Left forelimb (tissue), 1 donor: ENCODE measurements around the gene MRPL53.
"Not testable (repeated sequence)": the region's sequence is repeated elsewhere in the genome, so short reads cannot be mapped to it uniquely, and the experiment has no call there.

Experiments
- DNase-seq: peaks from one replicate; pipeline ENCODE4 v3.0.0-alpha.2; 2018; ENCODE audit warnings: low spot score

MRPL53 gene

DNA sequence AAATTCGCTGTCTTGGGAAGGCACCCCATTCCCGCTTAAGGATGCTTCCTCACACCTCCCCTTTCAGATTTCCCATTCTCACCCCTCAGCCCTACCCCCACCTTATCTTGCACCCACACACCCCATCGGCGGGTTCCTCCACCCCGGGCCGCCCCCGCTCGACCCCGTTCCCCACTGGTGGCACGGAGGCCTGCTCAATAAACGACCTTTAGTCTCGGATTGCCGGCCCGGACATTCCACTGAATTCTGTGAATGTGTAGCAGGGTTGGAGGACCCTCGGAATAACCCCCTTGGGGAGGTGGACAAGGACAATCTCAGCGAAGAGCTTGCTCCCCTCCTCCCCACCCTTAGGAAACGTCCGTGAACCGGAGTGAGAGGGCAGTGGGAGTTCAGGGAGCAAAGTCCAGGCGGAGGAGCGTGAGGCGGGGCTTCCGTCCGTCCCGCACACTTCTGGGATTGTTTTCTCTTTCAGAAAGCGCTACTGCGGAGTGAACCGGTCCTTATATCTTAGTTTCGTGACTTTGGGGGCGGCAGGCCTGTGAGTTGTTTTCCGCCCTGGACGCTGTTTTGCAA lies 29.8 kb upstream of the MRPL53 start:
- DNase-seq, result no peak

DNA sequence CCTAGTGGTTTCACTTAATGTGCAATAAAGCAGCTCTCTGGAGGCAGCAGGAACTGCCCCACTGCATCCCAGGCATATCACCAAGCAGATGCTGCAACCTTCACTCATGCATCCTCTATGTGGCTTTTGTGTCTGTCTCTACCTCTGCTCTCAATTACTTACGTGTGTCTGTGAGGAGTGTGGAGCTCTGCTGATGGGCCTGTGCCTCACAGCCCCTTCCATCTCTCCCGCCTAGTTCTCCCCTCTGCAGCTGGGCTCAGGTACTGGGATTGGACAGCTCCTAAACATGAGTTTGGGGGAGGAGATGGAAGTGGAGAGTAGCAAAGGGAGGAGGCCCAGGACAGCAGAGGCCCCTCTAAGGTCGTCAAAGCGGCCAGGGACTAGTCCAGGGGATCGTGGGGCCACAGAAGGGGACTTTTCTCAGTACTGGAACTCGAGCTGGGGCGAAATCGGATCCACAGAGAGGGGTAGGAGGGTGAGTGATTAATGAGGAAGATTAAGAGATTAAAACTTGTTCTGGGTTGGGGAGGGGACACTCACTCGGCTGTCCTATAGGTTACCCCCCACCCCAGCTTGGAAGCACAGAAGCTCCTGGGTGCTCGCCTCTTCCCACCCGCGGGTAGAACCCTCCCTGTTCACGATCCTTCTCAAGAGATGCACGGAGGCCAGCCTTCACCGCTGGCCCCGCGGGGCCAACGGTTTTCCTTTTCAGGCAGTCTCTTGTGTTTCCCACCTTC lies 29.0 kb upstream of the MRPL53 start:
- DNase-seq, result no peak

DNA sequence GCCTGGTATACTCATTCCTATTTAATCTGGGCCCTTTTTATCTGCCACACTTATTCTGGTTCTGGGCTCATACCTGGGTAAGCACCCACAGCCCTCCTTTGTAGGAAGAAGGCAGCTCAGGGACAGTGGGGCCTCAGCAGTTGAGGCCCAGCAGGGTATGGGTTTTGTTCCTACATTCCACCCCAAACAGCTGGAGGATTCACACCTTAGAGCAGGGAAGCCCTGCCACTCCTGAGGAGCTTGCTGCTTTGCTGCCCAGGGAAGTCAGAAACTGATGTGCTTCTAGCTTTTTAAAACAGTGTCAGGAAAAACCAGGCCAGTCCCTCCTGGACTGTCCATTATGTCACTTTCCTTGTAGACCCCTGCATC lies 28.1 kb upstream of the MRPL53 start:
- DNase-seq, result no peak

DNA sequence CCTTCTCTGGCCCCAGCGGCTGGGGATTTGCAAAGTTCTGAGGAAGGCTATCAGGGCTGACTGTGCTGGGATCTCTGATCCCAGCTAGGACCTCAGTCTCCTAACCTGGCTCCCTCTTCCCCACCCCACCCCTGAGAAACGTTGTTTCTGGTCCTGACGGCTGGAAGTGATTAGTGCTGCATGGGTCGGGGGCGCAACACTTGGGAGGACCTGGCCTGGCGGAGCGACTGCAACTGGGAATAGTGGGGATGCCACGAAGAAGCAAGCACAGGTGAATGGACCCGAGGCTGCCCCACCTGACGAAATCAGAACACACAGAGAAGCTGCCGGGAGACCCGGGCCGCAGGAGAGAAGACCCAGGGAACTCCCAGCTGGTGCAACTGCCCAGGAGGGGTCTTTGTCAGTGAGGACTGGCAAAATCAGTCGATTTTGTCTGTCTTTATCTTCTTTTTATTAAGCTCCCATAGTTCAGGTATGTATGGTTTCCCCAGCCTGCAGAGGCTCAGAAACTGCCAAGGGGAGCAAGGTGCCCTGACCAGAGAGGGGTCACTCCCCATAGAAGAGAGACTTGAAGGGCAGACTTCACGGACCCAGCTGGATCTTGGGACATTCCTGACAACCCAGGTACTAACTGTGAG lies 27.6 kb upstream of the MRPL53 start:
- no peak for DNase-seq

DNA sequence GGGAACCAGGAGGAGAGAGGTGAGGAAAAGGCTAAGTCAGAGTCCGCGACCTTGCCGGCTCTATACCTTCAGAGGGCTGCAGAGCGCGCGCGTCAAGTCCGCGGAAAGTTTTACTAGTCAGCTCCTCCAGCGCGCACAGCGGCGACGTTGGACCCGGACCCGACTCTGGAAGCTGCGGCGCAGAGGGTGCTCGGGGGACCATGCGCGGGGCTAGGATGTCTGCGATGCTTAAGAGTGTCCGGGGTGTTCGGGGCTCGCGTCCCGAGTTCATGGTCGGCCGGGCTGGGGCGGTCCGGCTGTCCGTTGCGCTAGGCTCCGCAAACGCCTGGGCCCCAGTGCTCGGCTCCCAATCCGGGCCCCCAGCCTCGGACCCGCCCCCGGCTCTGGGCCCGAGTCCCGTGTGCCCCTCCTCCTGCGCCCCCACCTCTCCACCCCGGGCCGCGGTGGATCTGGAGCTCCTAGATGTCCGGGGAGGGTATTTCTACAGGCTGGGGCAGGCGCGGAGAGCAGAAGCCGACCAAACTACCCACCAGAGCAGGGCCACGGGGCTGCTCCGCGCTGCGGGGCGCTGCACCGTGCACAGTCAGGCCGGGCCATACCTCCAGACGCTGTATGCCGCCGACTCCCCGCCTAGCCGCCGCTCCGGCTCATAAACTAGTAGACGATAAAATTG lies 26.9 kb upstream of the MRPL53 start, which contains the start of gene LBX2:
Gene LBX2, minus strand, starts transcription at position 337 of the 673 bp plus-strand sequence. Its CDS starts 66 bp downstream, at position 271.
- DNase-seq, result no peak

DNA sequence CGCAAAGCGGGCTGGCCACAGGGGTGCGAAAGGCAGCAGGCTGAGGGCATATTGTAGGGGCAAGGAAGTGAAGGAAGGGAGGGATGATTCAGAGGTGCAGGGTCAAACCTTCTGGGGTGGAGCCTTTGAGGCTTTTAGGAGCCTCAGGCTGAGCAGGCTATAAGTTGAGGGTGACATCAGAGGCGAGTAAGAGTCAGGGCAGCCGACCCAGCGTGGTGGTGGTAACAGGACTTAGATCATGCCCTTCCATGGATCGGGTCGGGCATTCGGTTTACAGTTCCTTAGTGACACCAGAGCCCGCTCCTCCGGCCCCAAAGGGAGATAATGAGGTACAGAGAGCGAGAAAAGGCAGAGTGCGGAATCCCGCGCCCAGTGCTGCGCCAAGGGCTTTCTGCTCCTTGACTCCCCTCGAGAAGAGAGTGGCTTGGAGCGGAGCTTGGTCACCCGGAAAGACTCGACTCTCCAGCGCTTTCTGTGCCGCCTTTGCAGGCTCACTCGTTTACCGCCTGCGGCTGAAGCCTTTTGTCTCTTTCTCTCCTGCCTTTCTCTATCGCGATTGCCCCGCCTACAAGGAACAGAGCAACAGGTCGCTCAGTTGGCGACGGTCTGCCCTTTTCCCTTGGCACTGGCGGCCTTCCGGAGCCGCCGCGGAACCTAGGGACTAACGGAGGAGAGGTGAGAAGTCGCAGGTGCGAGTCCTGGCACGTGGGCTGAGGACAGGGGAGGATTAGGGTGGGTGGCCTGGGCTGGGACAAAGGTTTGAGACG lies 26.2 kb upstream of the MRPL53 start:
- no peak for DNase-seq

DNA sequence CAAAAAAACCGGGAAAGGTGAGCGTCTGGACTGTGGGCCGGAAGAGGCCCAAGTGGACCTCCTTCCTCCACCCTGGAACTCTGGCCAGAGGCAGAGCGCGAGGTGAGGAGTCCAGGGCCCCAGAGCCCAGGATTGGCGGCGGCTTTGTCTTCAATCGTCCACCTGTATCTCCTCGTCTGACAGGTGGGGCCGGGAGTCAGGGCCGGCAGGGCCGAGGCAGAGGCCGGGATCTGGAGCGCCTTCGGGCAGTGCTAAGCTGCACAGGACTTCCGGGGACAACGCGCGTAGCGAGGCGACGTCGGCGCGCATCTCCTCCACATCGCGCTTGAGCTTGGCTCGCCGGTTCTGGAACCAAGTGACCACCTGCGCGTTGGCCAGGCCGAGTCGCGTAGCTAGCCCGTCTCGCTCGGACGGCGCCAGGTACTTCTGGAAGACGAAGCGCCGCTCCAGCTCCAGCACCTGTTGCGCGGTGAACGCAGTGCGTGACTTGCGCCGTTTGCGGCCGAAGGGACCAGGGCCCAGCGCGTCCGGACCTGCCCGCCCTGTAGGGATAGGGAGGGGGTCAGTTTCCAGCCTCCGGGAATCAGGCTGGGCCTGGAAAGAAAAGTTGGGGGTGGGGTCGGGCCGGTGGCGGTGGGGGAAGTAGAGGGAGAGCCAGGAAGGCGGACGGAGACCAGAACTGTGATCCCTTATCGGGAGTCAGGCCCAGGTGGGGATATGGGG lies 25.5 kb upstream of the MRPL53 start:
- no peak for DNase-seq

DNA sequence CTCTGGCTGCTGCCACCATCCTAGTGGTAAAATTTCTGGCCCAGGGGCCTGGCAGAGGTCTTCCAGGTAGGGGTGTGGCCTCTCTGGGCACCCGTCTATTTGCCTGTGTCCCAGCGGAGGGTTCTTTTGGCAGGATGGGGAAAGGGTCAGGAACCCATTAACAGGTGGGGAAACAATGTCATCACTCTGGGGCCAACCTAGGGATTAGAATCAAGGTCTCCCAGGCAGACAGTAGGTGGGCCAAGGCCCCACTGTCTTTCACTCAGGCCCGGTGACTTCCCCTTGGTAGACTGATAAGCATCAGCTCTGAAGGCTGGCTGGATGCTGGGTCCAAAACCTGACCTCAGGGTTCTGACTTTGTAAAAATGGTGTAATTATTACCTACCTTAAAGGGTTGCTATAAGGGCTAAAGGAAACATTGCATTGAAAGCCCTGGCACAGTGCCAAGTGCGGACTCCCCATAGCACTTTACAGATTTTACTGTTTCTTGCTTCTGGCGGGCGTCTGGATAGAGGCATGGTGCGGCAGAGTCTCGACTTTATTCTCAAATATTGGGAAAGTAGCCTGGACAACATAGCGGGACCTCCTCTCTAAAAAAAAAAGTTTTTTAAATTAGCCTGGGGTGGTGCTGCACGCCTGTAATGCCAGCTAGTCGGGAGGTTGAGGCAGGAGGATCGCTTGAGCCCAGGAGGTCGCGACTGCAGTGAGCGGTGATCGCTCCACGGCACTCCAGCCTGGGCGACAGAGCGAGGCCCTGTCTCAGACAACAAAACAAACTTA lies 24.7 kb upstream of the MRPL53 start:
- no peak for DNase-seq

DNA sequence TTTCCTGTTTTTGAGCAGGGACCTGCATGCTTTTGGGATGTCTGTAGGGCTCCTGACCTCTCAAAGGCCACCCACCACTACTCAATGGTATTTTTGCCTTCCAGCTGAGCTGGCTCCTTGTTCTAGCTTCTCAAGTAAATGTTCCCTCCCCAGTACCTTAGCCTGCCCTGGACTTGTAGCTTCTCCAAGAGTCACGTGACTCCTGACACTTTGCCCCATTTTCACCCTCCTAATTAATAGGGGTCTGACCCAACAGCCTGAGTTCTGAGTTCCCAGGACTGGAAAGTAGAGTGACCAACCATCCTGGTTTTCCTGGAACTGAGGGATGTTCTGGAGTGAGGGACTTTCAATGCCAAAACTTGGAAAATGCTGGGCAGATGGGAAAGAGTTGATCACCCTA lies 23.0 kb upstream of the MRPL53 start:
- DNase-seq, result no peak

DNA sequence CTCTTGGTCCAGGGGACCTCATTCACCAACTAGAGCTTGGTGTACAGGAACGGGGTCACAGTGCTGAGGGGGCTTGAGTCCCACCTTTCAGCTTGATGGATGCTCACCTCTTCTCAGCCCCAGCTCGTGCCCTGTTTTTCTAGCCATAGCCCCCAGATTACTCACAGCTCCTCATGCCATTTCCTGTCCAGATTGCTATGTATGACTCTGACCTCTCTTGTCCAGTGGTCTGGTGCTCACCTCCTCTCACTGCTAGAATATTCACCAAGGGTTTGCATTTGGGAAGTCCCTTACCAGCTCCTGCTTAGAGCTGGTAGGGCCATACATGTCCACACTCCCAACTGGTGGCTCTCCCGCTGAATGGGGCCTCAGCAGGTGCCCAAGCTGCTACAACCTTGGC lies 21.1 kb upstream of the MRPL53 start:
- no peak for DNase-seq

DNA sequence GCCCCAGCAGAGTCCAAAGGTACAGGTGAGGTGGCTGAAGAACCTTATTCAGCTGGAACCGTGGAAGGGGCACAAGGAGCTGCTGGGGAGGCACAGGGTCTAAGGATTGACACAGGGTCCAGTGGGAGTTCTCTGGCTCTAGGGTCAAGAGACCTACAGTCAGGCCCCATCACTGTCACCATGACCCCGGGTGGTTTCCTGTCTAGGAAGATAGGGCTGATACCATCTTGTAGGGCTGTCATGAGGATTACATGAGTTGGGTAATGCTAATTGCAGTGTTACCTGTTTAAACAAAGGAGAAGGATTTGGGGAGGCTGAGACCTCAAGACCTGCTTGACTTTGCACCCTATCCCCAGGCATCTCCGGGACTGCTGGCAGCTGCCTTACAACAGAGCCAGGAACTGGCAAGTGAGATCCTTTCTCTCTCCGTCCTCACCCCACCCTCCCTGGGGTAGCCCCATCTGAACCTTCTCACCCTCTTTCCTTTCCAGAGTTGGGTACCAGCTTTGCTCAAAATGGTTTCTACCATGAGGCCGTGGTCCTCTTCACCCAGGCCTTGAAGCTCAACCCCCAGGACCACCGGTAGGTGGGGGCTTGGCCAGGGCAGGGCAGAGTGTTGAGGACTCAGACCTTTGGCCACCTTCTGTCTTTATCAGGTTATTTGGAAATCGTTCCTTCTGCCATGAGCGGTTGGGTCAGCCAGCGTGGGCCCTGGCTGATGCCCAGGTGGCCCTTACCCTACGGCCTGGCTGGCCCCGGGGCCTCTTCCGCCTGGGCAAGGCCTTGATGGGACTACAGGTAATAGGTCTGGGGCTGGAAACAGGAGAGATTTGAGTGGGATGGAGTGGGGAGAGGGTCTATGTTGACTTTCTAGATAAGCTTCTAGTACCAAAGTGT lies 19.4 kb upstream of the MRPL53 start:
- DNase-seq, result no peak

DNA sequence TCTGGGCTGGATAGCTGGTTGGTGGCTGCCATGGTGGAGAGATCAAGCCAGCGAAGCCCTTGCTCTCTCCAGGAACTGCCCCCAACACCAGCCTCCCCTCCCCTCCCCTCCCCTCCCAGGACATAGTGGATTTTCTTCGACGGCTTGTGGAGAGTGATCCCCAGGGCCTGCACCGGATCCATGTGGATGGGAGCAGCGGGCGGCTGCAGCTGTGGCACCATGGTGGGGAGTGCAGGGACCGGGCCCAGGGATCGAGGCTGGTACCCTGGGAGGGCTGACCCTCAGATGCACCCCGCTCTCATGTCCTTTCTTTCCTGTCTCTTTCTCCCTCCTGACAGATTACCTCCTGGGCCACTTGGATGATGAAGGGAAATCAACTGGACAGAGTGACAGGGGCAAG lies 17.4 kb upstream of the MRPL53 start:
- DNase-seq, result no peak

DNA sequence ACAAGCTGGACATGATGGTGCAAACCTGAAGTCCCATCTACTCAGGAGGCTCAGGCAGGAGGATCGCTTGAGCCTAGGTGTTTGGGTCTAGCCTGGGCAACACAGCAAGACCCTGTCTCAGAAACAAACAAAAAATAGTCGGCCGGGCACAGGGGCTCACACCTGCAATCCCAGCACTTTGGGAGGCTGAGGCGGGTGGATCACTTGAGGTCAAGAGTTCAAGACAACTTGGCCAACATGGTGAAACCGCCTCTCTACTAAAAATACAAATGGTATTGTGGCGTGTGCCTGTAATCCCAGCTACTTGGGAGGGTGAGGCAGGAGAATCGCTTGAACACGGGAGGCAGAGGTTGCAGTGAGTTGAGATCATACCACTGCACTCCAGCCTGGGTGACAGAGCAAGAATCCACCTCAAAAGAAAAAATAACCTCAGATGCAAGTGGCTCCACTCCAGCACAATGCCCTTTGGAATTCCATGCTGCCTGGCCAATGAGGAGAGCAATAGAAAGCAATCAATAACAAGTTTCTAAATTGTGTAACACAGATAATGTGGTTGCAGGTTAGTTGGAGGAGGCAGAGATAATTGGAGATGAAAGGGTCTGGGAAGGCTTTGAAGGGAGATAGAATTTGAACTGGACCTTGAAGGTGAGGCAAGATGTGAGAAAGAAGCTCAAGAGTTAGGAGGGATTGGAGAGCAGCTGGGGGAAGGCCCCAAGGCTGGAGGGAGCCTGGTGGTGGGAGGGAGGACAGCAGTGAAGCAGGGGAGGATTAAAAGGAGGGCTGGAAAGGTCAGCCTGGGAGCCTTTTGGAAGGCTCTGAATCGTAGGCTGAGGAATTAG lies 16.4 kb upstream of the MRPL53 start:
- DNase-seq, result no peak

DNA sequence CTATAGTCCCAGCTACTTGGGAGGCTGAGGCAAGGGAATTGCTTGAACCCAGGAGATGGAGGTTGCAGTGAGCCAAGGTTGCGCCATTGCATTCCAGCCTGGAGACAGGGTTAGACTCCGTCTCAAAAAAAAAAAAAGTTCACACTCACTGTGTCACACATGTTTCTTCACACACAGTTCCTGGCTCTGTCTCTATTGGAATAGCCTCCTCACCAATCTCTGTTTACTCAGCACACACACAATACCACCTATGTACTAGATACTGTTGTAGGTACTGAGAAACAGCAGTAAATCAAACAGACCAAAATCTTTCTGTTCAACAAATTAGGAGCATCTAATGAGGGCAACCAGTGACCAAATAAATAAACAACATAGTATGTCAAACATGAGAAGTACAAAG lies 13.7 kb upstream of the MRPL53 start:
- no peak for DNase-seq

DNA sequence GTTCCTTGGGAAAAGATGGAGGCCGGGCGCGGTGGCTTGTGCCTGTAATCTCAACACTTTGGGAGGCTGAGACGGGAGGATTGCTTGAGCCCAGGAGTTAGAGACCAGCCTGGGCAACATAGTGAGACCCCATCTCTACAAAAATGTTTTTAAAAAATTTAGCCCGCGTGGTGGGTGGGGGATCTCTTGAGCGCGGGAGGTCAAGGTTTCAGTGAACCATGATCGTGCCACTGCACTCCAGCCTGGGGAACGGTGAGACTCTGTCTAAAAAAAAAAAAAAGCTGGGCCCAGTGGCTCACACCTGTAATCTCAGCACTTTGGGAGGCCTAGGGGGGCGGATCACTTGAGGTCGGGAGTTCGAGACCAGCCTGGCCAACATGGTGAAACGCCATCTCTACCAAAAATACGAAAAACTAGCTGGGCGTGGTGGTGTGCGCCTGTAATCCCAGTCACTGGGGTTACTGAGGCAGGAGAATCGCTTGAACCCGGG lies 11.2 kb upstream of the MRPL53 start:
- not testable (repeated sequence) for DNase-seq

DNA sequence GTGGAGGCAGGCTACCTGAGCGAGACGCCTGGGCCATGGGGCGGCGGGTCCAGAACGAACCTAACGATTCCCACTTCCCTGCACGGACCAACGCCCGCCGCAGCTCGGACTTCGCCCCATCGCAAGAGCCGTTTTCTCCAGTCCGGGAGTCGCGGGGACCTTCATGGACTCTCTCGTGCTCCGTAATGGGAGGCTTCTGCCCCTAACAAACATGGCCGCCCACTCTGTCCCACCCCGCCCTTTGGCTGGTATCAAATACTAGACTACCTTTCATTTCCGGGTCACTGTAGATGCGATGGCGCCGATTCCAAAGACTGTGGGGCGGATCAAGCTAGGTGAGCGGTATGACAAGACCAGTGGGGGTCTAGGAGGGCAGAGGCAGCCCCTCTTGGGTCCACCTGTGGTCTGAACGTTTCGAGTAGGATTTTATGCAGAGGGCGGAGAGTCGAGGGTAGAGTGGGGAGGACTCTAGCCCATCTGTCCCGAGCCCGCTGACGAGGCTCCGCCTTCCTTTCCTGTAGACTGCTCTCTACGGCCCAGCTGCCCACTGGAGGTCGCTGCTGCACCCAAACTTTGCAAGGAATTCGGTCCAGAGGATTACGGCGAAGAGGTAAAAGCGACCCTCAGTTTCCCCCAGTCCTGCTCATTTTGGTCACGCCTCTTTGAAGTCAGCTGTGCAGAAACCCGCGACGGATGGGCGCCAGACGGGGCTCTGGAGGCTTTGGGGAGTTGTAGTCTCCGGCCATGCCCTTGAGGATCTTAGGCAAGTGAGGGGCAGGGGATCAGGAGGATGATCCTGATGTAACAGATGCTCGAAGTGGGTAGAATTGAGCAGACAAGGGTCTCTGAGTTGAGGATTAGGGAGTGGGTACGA lies 10.6 kb upstream of the MRPL53 start, which contains the start of the genes CCDC142 and TTC31:
Gene CCDC142, minus strand, starts transcription at position 198 of the 874 bp plus-strand sequence. Its CDS starts 161 bp downstream, at position 37.
Gene TTC31, plus strand, starts transcription at position 281 of the 874 bp plus-strand sequence. Its CDS starts 15 bp downstream, at position 296.
- DNase-seq, result peak; percentile 96
